Astrocyte (in vitro differentiated cells and primary cell): Measurements from ENCODE around the gene F2R.

Experiments used
- CTCF ChIP-seq: IDR thresholded peaks from 2 replicates; pipeline ENCODE4 v1.5.1; 2011; ENCODE audit warnings: low read depth, mild to moderate bottlenecking, inconsistent platforms, low read length, moderate library complexity; ENCODE audit not compliant: insufficient read depth
- EZH2 ChIP-seq: IDR thresholded peaks from 2 replicates; pipeline ENCODE4 v1.6.1; 2012; ENCODE audit warnings: mild to moderate bottlenecking, low read length, inconsistent platforms; ENCODE audit not compliant: insufficient read depth

DNA sequence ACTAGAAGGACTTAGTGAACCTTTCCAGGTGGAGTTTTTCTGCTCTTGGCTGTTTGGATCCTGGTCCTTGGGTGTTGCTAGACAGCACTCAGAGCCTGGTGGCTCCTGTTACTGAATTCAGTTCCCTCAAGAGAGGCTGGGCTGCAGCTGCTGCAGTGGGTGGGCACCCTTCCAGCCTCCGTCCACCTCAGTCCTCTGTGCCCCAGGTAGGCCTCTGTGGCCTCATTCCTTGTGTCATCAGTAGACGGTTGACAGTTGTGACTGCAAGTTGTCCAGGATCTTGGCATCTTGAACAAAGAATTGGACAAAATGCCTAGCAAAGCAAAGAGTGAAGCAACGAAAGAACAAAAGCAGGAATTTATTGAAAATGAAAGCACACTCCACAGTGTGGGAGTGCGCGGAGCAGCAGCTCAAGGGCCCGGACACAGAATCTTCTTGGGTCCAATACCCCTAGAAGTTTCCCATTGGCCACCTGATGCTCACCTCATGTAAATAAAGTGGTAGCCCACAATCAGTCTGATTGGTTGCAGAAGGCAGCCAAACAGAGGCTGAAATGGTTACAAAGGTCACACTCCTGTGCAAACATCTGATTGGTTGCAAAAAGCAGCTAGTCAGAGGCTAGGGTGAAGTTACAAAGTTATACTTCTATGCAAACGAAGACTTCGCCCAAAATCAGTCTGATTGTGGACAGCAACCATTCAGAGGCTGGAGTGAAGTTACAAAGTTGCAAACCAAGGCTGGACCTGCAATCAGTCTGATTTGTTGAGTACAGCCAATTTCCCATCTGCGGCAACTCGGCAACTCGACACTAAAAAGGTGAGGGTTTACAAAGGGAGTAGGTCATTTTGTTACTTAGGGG is 40.1 kb downstream of the F2R start:
- no peak for TF ChIP-seq CTCF
- no peak for TF ChIP-seq EZH2
